ENCODE measurements around the gene FHIT.

Gene FHIT

DNA sequence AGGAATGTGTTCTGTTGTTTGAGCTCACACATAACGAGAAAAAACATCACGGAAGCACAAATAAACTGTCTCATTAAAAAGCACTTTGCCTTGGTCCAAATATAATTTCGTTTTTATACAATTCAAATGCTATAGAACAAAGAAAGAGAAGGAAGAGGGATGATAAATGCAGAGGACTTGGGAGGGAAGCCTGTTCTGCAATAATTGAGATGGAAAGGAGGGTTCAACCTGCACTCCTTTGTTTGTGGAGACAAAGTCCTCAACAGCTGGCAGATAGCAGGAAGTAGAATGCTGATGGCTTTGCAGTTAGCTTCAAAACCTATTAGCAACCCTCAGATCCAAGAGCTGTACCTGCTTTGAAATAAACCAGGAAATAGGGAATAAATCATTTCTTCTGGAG lies 1010.8 kb downstream of the FHIT start:
- Histone ChIP-seq H3K27me3 (ENCODE audit: control insufficient read depth, insufficient read depth, low read length) (no peaks in the 10 kb centered on the region), H3K9ac (ENCODE audit: low read depth, low read length) (no peak overlapping the region), H3K4me1 (ENCODE audit: control insufficient read depth, insufficient read depth, low read length) (peaks cover 11% of the 10 kb centered on the region), H3K9me3 (ENCODE audit: control insufficient read depth, insufficient read depth, low read length) (no peaks in the 10 kb centered on the region), H3K4me3 (ENCODE audit: low read depth, low read length) (no peak overlapping the region), H3K36me3 (ENCODE audit: control insufficient read depth, insufficient read depth, low read length) (no peaks in the 10 kb centered on the region)

DNA sequence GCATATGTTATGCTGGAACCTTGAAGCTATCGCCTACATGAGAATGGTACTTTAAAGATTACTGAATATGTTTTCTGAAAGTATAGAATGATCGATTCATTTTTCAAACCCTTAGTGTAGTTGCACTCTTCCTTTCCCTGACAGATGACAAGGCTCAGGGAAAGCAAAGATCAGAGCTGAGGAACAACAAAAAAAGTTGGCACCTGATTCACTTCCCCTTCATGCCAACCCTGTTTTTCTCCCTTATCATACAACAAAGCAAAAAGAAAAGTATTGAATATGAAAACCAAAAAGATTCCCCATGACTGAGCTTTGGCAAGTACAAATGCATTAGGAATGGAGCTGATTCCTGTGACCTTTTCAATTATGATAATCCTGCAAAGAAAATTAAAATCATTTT lies 1012.7 kb downstream of the FHIT start:
- Histone ChIP-seq H3K9ac (ENCODE audit: low read depth, low read length) (no peak overlapping the region), H3K4me1 (ENCODE audit: control insufficient read depth, insufficient read depth, low read length) (peaks cover 11% of the 10 kb centered on the region), H3K27me3 (ENCODE audit: control insufficient read depth, insufficient read depth, low read length) (no peaks in the 10 kb centered on the region), H3K4me3 (ENCODE audit: low read depth, low read length) (no peak overlapping the region), H3K36me3 (ENCODE audit: control insufficient read depth, insufficient read depth, low read length) (no peaks in the 10 kb centered on the region), H3K9me3 (ENCODE audit: control insufficient read depth, insufficient read depth, low read length) (no peaks in the 10 kb centered on the region)

DNA sequence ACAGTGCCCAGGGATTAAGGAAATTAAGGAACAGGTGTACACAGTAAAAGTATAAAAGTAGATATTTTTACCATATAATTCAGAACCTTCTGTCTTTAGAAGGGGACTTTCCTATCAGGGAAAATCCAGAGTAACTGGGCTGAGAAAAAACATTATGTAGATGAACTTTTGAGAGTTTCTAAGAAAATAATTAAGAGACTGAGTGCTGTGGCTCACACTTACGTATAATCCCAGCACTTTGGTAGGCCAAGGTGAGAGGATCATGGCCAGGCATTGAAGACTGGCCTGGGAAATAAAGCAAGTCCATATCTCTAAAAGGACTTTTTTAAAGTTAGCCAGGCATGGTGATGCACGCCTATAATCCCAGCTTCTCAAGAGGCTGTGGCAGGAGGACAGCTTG lies 1021.8 kb downstream of the FHIT start:
- Histone ChIP-seq H3K4me3 (ENCODE audit: low read depth, low read length) (no peak overlapping the region), H3K9me3 (ENCODE audit: control insufficient read depth, insufficient read depth, low read length) (no peaks in the 10 kb centered on the region), H3K36me3 (ENCODE audit: control insufficient read depth, insufficient read depth, low read length) (no peaks in the 10 kb centered on the region), H3K4me1 (ENCODE audit: control insufficient read depth, insufficient read depth, low read length) (no peaks in the 10 kb centered on the region), H3K9ac (ENCODE audit: low read depth, low read length) (no peak overlapping the region), H3K27me3 (ENCODE audit: control insufficient read depth, insufficient read depth, low read length) (no peaks in the 10 kb centered on the region)

DNA sequence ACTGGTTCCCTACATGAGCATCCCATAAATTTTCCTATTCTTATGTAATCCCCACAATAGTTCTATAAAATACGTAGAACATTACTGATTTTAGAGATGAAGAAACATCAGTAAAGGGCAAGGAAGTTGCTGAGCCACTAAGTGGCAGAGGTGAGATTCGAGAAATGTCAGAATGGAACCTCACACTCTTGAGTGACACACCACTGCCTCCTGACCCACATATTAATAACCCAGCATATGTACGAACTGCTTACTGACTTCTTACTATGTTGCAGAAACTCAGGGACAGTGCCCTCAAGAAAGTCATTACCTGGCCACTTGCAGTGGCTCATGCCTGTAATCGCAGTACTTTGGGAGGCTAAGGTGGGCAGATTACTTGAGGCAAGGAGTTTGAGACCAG lies 1022.4 kb downstream of the FHIT start:
- Histone ChIP-seq H3K4me3 (ENCODE audit: low read depth, low read length) (no peak overlapping the region), H3K36me3 (ENCODE audit: control insufficient read depth, insufficient read depth, low read length) (no peaks in the 10 kb centered on the region), H3K4me1 (ENCODE audit: control insufficient read depth, insufficient read depth, low read length) (no peaks in the 10 kb centered on the region), H3K27me3 (ENCODE audit: control insufficient read depth, insufficient read depth, low read length) (no peaks in the 10 kb centered on the region), H3K9ac (ENCODE audit: low read depth, low read length) (no peak overlapping the region), H3K9me3 (ENCODE audit: control insufficient read depth, insufficient read depth, low read length) (no peaks in the 10 kb centered on the region)

DNA sequence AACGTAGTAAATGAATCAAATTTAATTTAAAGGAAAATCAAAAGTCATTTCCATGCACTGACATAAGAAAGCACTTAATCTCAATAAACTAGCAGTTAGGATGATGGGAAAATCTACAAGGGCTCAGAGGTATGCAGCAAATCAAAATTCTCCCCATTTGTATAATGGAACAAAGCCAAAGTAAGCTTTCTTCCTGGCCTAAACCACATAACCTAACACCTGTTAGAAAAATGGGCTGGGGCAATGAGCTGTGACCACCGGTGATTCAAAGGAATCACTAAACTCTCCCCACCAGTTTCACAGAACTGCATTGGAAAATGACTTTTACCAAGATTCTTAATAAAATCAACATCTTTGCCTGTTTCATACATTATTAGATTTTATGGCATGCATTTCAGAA lies 1024.3 kb downstream of the FHIT start:
- Histone ChIP-seq H3K4me1 (ENCODE audit: control insufficient read depth, insufficient read depth, low read length) (no peaks in the 10 kb centered on the region), H3K36me3 (ENCODE audit: control insufficient read depth, insufficient read depth, low read length) (no peaks in the 10 kb centered on the region), H3K27me3 (ENCODE audit: control insufficient read depth, insufficient read depth, low read length) (no peaks in the 10 kb centered on the region), H3K4me3 (ENCODE audit: low read depth, low read length) (no peak overlapping the region), H3K9me3 (ENCODE audit: control insufficient read depth, insufficient read depth, low read length) (no peaks in the 10 kb centered on the region), H3K9ac (ENCODE audit: low read depth, low read length) (no peak overlapping the region)

DNA sequence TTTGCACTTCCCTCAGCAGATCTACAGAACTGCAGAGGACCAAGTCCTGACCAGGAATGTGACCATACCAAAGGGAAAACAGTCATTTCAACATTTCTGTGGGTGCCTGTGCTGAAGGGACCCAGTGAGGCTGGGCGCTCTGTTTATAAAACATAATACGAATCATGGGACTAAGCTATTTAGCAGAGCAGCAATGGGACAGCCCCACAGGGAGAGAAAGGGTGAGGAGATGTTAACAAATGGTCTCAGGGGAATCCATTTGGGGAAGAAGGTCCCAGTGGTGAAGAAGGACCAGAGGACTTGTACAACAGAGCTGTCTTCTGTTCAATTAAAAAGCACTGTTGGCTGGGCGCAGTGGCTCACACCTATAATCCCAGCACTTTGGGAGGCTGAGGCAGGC lies 1025.4 kb downstream of the FHIT start:
- Histone ChIP-seq H3K27me3 (ENCODE audit: control insufficient read depth, insufficient read depth, low read length) (no peaks in the 10 kb centered on the region), H3K9me3 (ENCODE audit: control insufficient read depth, insufficient read depth, low read length) (no peaks in the 10 kb centered on the region), H3K36me3 (ENCODE audit: control insufficient read depth, insufficient read depth, low read length) (no peaks in the 10 kb centered on the region), H3K9ac (ENCODE audit: low read depth, low read length) (no peak overlapping the region), H3K4me3 (ENCODE audit: low read depth, low read length) (no peak overlapping the region), H3K4me1 (ENCODE audit: control insufficient read depth, insufficient read depth, low read length) (no peaks in the 10 kb centered on the region)

DNA sequence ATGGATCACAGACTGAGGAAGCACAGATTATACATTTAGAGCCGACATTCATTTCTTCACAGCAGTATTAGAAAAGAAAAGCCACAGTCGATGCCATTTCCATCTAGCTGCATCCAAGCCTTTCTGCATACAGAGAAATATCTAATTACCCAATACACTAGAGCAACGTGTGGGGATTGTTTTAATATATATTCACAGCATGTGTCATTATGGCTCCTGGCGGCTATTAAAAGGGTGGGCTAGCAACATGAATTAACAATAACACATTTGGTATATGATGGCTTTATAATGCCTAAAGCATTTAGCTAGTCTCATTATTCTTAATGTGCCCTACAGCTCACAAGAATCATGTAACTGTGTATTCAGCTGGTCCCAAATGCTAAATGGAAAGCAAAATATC lies 1030.5 kb downstream of the FHIT start:
- no peaks in the 10 kb centered on the region for H3K4me1 ChIP-seq (ENCODE audit: control insufficient read depth, insufficient read depth, low read length)
- H3K9ac ChIP-seq (ENCODE audit: low read depth, low read length) = no peak overlapping the region
- H3K36me3 ChIP-seq (ENCODE audit: control insufficient read depth, insufficient read depth, low read length) = no peaks in the 10 kb centered on the region
- H3K27me3 ChIP-seq (ENCODE audit: control insufficient read depth, insufficient read depth, low read length) = no peaks in the 10 kb centered on the region
- H3K9me3 ChIP-seq (ENCODE audit: control insufficient read depth, insufficient read depth, low read length) = no peaks in the 10 kb centered on the region
- no peak overlapping the region for H3K4me3 ChIP-seq (ENCODE audit: low read depth, low read length)

DNA sequence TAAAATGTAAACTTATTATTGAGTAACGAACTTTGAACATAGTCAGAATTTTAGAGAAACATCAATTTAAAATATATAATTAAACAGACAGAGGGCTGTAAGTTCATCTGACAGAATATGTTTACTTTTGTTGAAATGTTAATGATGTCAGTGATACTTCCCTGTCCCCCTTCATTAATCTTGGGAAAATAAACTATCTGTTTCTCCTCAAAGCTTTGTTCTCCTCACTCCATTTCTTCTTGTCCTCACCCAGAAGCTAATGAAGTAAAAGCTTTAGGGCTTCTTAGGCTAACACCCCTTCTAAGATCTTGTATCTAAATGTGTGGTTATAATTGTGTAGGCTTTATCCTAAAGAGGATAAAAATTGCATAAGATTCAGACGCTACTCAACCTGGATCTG lies 1031.8 kb downstream of the FHIT start:
- no peak overlapping the region for H3K4me3 ChIP-seq (ENCODE audit: low read depth, low read length)
- H3K27me3 ChIP-seq (ENCODE audit: control insufficient read depth, insufficient read depth, low read length) = no peaks in the 10 kb centered on the region
- no peaks in the 10 kb centered on the region for H3K9me3 ChIP-seq (ENCODE audit: control insufficient read depth, insufficient read depth, low read length)
- H3K36me3 ChIP-seq (ENCODE audit: control insufficient read depth, insufficient read depth, low read length) = no peaks in the 10 kb centered on the region
- H3K9ac ChIP-seq (ENCODE audit: low read depth, low read length) = no peak overlapping the region
- H3K4me1 ChIP-seq (ENCODE audit: control insufficient read depth, insufficient read depth, low read length) = no peaks in the 10 kb centered on the region

DNA sequence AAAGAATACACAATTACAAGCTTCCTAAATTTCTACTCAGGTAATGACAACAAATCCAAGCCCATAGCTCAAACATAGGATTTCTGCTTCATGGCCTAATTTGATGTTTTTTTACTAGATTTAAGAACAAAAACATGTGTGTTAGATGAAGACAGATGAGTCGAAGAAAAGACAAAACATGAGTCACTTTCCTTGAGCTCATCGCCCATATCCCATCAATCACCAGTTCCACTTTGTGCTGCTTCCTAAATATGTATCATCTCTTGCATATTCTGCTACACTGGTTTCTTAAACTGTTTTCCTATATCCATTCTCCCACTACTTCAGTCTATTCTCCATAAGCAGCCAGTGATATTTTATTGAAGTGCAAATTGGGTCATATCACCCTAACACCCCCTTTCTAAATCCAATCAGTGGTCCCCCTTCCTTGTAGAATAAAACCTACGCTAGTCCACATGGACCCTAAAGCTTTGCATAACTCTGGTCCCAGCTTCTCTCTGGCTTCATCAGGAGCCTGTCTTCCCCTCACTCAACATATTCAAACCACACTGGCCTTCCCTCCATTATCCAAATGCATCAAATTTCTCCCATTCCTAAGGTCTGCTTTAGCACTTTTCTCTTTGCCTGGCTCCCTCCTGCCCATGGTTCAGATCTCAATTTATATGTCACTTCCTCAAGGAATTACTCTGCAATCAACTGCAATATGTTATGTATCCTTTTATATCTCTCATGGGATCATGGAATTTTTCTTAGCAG lies 1033.9 kb downstream of the FHIT start:
- Histone ChIP-seq H3K4me3 (ENCODE audit: low read depth, low read length) (no peak overlapping the region), H3K27me3 (ENCODE audit: control insufficient read depth, insufficient read depth, low read length) (no peaks in the 10 kb centered on the region), H3K9ac (ENCODE audit: low read depth, low read length) (no peak overlapping the region), H3K9me3 (ENCODE audit: control insufficient read depth, insufficient read depth, low read length) (no peaks in the 10 kb centered on the region), H3K4me1 (ENCODE audit: control insufficient read depth, insufficient read depth, low read length) (no peaks in the 10 kb centered on the region), H3K36me3 (ENCODE audit: control insufficient read depth, insufficient read depth, low read length) (no peaks in the 10 kb centered on the region)

DNA sequence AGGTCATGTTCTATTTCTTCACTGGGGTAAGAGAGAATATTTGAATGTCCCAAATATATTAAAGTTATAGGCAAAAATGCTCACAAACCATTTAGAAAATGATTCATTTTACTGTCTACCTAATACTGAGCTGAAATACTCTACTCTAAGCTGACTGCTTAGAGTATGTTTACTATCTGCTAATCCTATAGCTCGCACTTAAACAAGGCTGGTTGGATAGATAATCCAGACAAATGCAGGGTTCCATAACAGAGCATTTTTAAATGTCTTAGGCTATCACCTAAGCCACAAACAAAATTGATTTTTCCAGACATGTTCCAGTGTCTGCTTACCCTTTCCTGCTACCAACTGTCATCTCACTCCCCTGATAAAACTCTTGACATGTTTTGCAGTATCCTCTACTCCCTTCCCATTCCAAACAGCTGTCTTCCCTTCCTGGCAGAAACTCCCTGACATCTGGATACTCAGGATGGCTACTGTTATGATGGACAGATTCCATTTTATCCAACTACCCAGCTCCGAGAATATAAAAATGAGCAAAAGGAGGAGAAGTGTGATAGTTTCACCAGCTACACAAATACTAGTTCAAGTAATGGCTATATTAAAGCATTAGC lies 1034.7 kb downstream of the FHIT start:
- H3K4me3 ChIP-seq (ENCODE audit: low read depth, low read length) = no peak overlapping the region
- no peaks in the 10 kb centered on the region for H3K4me1 ChIP-seq (ENCODE audit: control insufficient read depth, insufficient read depth, low read length)
- H3K9me3 ChIP-seq (ENCODE audit: control insufficient read depth, insufficient read depth, low read length) = no peaks in the 10 kb centered on the region
- no peak overlapping the region for H3K9ac ChIP-seq (ENCODE audit: low read depth, low read length)
- no peaks in the 10 kb centered on the region for H3K36me3 ChIP-seq (ENCODE audit: control insufficient read depth, insufficient read depth, low read length)
- no peaks in the 10 kb centered on the region for H3K27me3 ChIP-seq (ENCODE audit: control insufficient read depth, insufficient read depth, low read length)

DNA sequence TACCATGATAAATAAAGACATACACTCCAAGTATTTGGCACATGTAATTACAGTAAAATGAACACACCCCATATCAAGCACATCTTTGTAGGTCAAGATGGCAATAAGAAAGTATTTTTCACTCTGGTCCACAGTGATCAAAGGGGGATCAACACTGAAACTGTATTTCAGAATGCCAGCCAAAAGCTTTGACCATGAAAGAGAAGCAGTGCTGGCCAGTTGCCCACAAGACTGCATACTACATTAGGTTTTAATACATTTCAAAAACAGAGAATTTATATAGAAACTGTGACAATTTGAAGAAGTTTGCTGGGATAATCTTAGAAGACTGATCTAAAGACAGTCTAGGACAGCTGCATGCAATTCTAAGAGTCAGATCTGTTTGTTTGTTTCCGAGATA lies 1035.3 kb downstream of the FHIT start:
- H3K9ac ChIP-seq (ENCODE audit: low read depth, low read length) = no peak overlapping the region
- no peaks in the 10 kb centered on the region for H3K27me3 ChIP-seq (ENCODE audit: control insufficient read depth, insufficient read depth, low read length)
- H3K9me3 ChIP-seq (ENCODE audit: control insufficient read depth, insufficient read depth, low read length) = no peaks in the 10 kb centered on the region
- H3K4me1 ChIP-seq (ENCODE audit: control insufficient read depth, insufficient read depth, low read length) = no peaks in the 10 kb centered on the region
- no peak overlapping the region for H3K4me3 ChIP-seq (ENCODE audit: low read depth, low read length)
- H3K36me3 ChIP-seq (ENCODE audit: control insufficient read depth, insufficient read depth, low read length) = no peaks in the 10 kb centered on the region

DNA sequence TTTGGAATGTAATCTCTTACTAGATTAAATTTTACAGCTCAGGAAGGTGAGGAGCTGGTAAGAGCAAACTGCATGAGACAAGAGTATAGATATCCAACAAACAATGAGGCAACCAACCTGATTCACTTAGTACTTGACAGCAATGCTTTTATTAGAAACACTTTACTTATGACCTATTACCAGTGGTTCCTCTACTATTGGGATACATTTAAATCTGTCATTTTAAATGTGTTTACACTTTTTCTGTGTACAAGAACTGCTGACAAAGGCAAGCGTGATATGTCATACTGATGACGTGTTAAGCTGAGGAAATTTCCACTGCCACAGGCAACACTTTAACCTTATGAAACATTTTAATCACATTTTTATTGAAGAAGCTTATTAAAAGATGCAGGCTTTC lies 1043.3 kb downstream of the FHIT start:
- no peak overlapping the region for H3K9ac ChIP-seq (ENCODE audit: low read depth, low read length)
- no peaks in the 10 kb centered on the region for H3K9me3 ChIP-seq (ENCODE audit: control insufficient read depth, insufficient read depth, low read length)
- H3K4me1 ChIP-seq (ENCODE audit: control insufficient read depth, insufficient read depth, low read length) = no peaks in the 10 kb centered on the region
- H3K36me3 ChIP-seq (ENCODE audit: control insufficient read depth, insufficient read depth, low read length) = no peaks in the 10 kb centered on the region
- no peaks in the 10 kb centered on the region for H3K27me3 ChIP-seq (ENCODE audit: control insufficient read depth, insufficient read depth, low read length)
- no peak overlapping the region for H3K4me3 ChIP-seq (ENCODE audit: low read depth, low read length)
